Vagina (tissue), 2 donors: Measurements from ENCODE around the gene NCOA7. TPM values are rescaled to one million over a fixed set of nuclear protein-coding genes. Genes with fewer than 3 reads are reported as not detected.

Source experiments
- DNase-seq, 2 donors: peaks; one replicate each; pipeline ENCODE4 v3.0.0-alpha.2; 2017; ENCODE audit errors: extremely low spot score in 2 of 2
- H3K27ac ChIP-seq: fragments of 200-600 bp; sonication (generic); one replicate; pipeline ENCODE4 v1.5.1; 2019
- H3K27me3 ChIP-seq: fragments of 200-600 bp; sonication (generic); one replicate; pipeline ENCODE4 v1.5.1; 2019
- H3K36me3 ChIP-seq, 2 donors: fragments of 200-600 bp; sonication (generic); one replicate each; pipeline ENCODE4 v1.5.1; 2017 to 2019
- H3K4me1 ChIP-seq: fragments of 200-600 bp; sonication (generic); one replicate; pipeline ENCODE4 v1.5.1; 2019
- H3K4me3 ChIP-seq, 2 donors: fragments of 200-600 bp; sonication (generic); 1 replicate in 1 of 2; 2 replicates in 1 of 2; pipeline ENCODE4 v1.5.1; 2016 to 2019
- H3K9me3 ChIP-seq: fragments of 200-600 bp; sonication (generic); one replicate; pipeline ENCODE4 v1.5.1; 2019
- CTCF ChIP-seq, 3 experiments: fragments of 450-650 bp in 2 of 3; fragments of 200-600 bp in 1 of 3; sonication (generic) in 1 of 3; IDR thresholded peaks; one replicate each; pipeline ENCODE4 v1.5.1; 2017 to 2019; ENCODE audit warnings: antibody characterized with exemption in 3 of 3, mild to moderate bottlenecking in 2 of 3, moderate library complexity in 2 of 3
- POLR2A ChIP-seq, 2 donors: fragments of 450-650 bp; IDR thresholded peaks; one replicate each; pipeline ENCODE4 v1.6.1; 2017; ENCODE audit warnings: antibody characterized with exemption in 2 of 2, mild to moderate bottlenecking in 2 of 2, moderate library complexity in 2 of 2
- POLR2AphosphoS5 ChIP-seq, 2 donors: sonication (generic); formaldehyde crosslinking; IDR thresholded peaks; one replicate each; pipeline ENCODE4 v1.9.0; 2017; ENCODE audit warnings: antibody characterized with exemption in 2 of 2, mild to moderate bottlenecking in 2 of 2, low read depth in 1 of 2; ENCODE audit not compliant: insufficient read depth in 1 of 2
- intact Hi-C: fragments of 100-400 bp; cut with DNase I; formaldehyde crosslinking; loops from one replicate; pipeline ENCODE4 v1.15.1; 2023
- total RNA-seq: library from RNA; depleted of rRNA; stranded (reverse); fragments of >200 nt; gene quantifications from one replicate; pipeline ENCODE4 v1.2.3, GENCODE V29; 2016

NCOA7 gene
- total RNA-seq, 1 donor from 2014 or later = 48.6 TPM

- H3K9me3 ChIP-seq = no peaks in the 10 kb centered on the region
- TF ChIP-seq CTCF (IDR thresholded peaks at IDR 0.05) (no peak), POLR2A (IDR thresholded peaks at IDR 0.05) (no peak), POLR2AphosphoS5 (IDR thresholded peaks at IDR 0.05; ENCODE audit: insufficient read depth in 1 of 2, low read depth in 1 of 2) (no peak)
- H3K4me1 ChIP-seq = peaks cover 8% of the 10 kb centered on the region
- intact Hi-C loops = no loop called here
- H3K4me3 ChIP-seq = no peak overlapping the region
- no peak for DNase-seq
- peaks cover 0 to 52% of the 10 kb centered on the region in 2 donors for H3K36me3 ChIP-seq
- H3K27me3 ChIP-seq = no peaks in the 10 kb centered on the region
- H3K27ac ChIP-seq = no peak overlapping the region
These were observed 133.4 kb downstream of the NCOA7 start for GRCh38 chr6:125924169-125924568.

DNA sequence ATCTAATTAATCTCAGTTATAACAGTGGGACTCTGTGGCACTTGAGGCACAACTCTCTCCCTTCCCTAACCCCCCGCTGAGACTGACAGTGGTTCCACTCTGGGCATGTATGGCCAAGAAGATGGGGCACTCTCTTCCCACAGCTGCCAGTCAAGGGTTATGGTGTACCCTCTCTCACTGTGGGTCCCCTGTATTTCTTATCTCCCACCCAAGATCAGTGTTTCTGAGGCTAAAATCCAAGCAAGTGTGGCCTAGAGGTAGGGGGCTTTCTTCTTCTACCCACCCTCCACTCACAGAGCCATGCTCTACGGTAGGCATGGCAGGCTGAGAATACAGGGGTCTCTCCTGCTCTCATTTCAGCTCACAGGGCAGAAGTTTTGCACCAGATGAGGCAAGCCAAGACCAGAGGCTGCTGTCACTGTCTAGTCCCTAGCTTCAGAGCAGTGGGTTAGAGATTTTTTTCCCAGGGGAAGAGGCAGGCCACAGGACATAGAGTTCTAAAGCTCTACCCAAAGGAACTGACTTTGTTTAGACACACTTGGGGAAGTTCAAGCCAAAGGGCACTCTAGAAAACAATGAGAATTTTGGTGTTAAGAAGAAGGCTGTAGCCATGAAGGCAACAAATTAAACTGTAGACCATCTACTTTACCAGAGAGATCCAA lies 134.1 kb downstream of the NCOA7 start:
- Histone ChIP-seq H3K4me1 (peaks cover 8% of the 10 kb centered on the region), H3K36me3 (peaks cover 0 to 52% of the 10 kb centered on the region in 2 donors), H3K4me3 (no peak overlapping the region), H3K27ac (peak overlapping the region; percentile 6), H3K27me3 (no peaks in the 10 kb centered on the region), H3K9me3 (no peaks in the 10 kb centered on the region)
- no peak for DNase-seq
- intact Hi-C loops = no loop called here
- TF ChIP-seq POLR2A (IDR thresholded peaks at IDR 0.05) = no peak
- no peak for TF ChIP-seq POLR2AphosphoS5 (IDR thresholded peaks at IDR 0.05; ENCODE audit: insufficient read depth in 1 of 2, low read depth in 1 of 2)
- TF ChIP-seq CTCF (IDR thresholded peaks at IDR 0.05) = no peak

- Histone ChIP-seq H3K27me3 (no peaks in the 10 kb centered on the region), H3K4me3 (no peak overlapping the region), H3K36me3 (peaks cover 0 to 40% of the 10 kb centered on the region in 2 donors), H3K9me3 (no peaks in the 10 kb centered on the region), H3K4me1 (peaks cover 8% of the 10 kb centered on the region), H3K27ac (no peak overlapping the region)
- TF ChIP-seq POLR2A (IDR thresholded peaks at IDR 0.05) (no peak), POLR2AphosphoS5 (IDR thresholded peaks at IDR 0.05; ENCODE audit: insufficient read depth in 1 of 2, low read depth in 1 of 2) (no peak), CTCF (IDR thresholded peaks at IDR 0.05) (no peak)
- intact Hi-C loops = no loop called here
- no peak for DNase-seq
These were observed 136.0 kb downstream of the NCOA7 start for GRCh38 chr6:125926711-125927110.

- no peaks in the 10 kb centered on the region for H3K9me3 ChIP-seq
- H3K36me3 ChIP-seq = peaks cover 0 to 31% of the 10 kb centered on the region in 2 donors
- no peak overlapping the region for H3K4me3 ChIP-seq
- intact Hi-C loops = no loop called here
- H3K27ac ChIP-seq = no peak overlapping the region
- TF ChIP-seq POLR2A (IDR thresholded peaks at IDR 0.05) = no peak
- TF ChIP-seq POLR2AphosphoS5 (IDR thresholded peaks at IDR 0.05; ENCODE audit: insufficient read depth in 1 of 2, low read depth in 1 of 2) = no peak
- TF ChIP-seq CTCF (IDR thresholded peaks at IDR 0.05) = no peak
- H3K4me1 ChIP-seq = peaks cover 8% of the 10 kb centered on the region
- DNase-seq = no peak
- H3K27me3 ChIP-seq = no peaks in the 10 kb centered on the region
These were observed 137.0 kb downstream of the NCOA7 start for GRCh38 chr6:125927761-125928160.

DNA sequence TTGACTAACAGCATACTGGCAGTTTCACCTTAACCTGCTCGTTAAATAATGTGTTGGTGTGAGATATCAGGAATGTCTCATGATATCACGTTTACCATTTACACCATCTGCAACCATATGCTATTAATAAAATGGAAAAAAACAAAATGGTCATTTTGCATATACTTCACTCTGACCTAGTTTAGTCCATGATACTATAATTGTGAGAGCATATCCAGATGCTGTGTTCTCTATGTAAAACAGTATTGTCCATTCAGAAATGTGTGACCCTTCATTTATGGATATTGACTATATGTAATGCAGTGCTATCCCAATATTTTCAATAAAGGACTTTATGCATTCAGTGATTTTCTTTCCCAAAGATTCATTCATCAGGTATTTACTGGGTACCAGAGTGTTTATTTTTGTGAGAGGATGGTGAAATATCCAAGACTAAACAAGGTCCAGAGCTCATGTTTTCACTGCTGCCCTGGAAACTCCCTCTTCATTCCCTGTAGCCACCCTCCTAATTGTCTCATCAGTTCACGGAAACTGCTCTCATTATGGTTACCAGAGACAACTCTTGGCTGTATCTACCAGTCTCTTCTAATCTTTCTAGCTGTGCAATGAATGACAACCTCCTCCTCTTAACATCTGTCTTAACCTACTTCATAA lies 140.1 kb downstream of the NCOA7 start:
- H3K27ac ChIP-seq = no peak overlapping the region
- no peaks in the 10 kb centered on the region for H3K9me3 ChIP-seq
- intact Hi-C loops = no loop called here
- no peak for TF ChIP-seq CTCF (IDR thresholded peaks at IDR 0.05)
- H3K4me1 ChIP-seq = no peaks in the 10 kb centered on the region
- no peak overlapping the region for H3K4me3 ChIP-seq
- peaks cover 0 to 19% of the 10 kb centered on the region in 2 donors for H3K36me3 ChIP-seq
- no peaks in the 10 kb centered on the region for H3K27me3 ChIP-seq
- no peak for DNase-seq
